HFFc6 (cell line): ENCODE data around the gene CEP70. TPM values are rescaled to one million over a fixed set of nuclear protein-coding genes. Genes with fewer than 3 reads are reported as not detected.

Experiments used
- DNase-seq: peaks from one replicate; pipeline ENCODE4 v3.0.0-alpha.2; 2018
- H3K27ac Mint-ChIP-seq: 2 replicates; pipeline ENCODE4 v1.8.0; 2020; ENCODE audit warnings: mild to moderate bottlenecking, mixed read lengths
- H3K27me3 Mint-ChIP-seq: 2 replicates; pipeline ENCODE4 v1.8.0; 2021; ENCODE audit warnings: mild to moderate bottlenecking, moderate library complexity, mixed read lengths; ENCODE audit not compliant: insufficient read depth
- H3K36me3 Mint-ChIP-seq: 2 replicates; pipeline ENCODE4 v1.8.0; 2021; ENCODE audit warnings: low read depth, mixed read lengths
- H3K4me1 Mint-ChIP-seq: 2 replicates; pipeline ENCODE4 v1.8.0; 2020; ENCODE audit warnings: low read depth, mixed read lengths
- H3K4me3 Mint-ChIP-seq: 2 replicates; pipeline ENCODE4 v1.8.0; 2020; ENCODE audit warnings: mild to moderate bottlenecking, moderate library complexity, mixed read lengths
- H3K9me3 Mint-ChIP-seq: 2 replicates; pipeline ENCODE4 v1.8.0; 2020; ENCODE audit warnings: mild to moderate bottlenecking, mixed read lengths
- total RNA-seq, 6 experiments: library from RNA; stranded (reverse); fragmentation: NEBNext Ultra II Directional; extraction: Animal tissue kit (Norgen Biotek cat#: 25700); gene quantifications; 2 replicates in 1 of 6; 3 replicates in 5 of 6; pipeline ENCODE4 v1.2.3, GENCODE V29; 2021
- TF ChIP-seq, protein P1 (sequence below): fragments of 200-600 bp; sonication (generic); IDR thresholded peaks from 2 replicates; pipeline ENCODE4 v1.5.0; 2021; ENCODE audit warnings: antibody characterized with exemption, mild to moderate bottlenecking

Gene CEP70
- total RNA-seq, 6 experiments from 2014 or later: 11.5 to 18.9 (median 17.3) TPM

GRCh38 chr3:138450181-138450580 lies 143.9 kb downstream of the CEP70 start:
- H3K27me3 Mint-ChIP-seq: peaks cover 17% of the 10 kb centered on the region
- H3K36me3 Mint-ChIP-seq: no peaks in the 10 kb centered on the region
- no peak overlapping the region for H3K27ac Mint-ChIP-seq
- H3K4me1 Mint-ChIP-seq: peaks cover 6% of the 10 kb centered on the region; the same call in 1 of the 2 replicates
- no peak for DNase-seq
- no peaks in the 10 kb centered on the region for H3K9me3 Mint-ChIP-seq
- no peak overlapping the region for H3K4me3 Mint-ChIP-seq
- TF ChIP-seq, protein P1, sequence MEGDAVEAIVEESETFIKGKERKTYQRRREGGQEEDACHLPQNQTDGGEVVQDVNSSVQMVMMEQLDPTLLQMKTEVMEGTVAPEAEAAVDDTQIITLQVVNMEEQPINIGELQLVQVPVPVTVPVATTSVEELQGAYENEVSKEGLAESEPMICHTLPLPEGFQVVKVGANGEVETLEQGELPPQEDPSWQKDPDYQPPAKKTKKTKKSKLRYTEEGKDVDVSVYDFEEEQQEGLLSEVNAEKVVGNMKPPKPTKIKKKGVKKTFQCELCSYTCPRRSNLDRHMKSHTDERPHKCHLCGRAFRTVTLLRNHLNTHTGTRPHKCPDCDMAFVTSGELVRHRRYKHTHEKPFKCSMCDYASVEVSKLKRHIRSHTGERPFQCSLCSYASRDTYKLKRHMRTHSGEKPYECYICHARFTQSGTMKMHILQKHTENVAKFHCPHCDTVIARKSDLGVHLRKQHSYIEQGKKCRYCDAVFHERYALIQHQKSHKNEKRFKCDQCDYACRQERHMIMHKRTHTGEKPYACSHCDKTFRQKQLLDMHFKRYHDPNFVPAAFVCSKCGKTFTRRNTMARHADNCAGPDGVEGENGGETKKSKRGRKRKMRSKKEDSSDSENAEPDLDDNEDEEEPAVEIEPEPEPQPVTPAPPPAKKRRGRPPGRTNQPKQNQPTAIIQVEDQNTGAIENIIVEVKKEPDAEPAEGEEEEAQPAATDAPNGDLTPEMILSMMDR: no peak

DNA sequence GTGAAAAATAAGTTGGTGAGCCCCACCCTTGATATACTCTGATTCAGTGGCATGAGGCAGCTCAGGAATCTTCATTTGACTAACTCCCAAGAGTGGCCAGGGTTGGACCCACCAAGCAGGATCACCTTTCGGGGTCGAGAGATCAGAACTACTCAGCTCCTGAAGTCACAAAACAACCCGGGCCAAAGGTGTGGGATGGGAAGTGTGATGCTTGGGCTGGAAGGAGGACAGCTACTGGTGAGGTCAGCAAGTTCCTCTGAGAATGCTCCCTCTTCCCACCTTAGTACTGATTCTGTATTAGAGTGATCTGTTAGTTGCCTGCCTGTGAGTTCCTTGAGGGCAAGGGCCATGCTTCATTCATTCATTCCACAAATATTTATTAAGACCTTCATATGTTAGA lies 144.6 kb downstream of the CEP70 start:
- Mint-ChIP-seq H3K27me3 (peaks cover 19% of the 10 kb centered on the region), H3K36me3 (no peaks in the 10 kb centered on the region), H3K4me1 (peaks cover 2% of the 10 kb centered on the region; the same call in 1 of the 2 replicates), H3K9me3 (no peaks in the 10 kb centered on the region), H3K27ac (no peak overlapping the region), H3K4me3 (no peak overlapping the region)
- TF ChIP-seq, protein P1: no peak
- DNase-seq: no peak

DNA sequence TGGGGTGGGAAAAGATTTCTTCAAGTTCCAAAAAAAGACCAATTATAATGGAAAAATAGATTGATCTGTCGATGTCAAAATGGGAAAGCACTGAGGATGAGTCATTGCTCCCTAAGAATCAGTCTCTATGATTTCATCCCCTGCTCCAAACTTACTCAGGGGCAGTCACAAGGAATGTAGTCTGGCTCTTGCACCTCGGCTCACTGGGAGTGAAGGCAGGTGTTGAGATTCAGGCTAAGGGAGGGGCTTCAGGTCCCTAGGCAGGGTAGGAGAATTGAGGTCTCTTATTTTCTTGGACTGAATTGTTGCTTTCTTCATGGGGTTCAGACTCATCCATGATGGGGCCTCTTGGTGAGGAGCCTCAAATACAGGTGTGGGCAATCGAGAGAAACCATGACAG lies 145.4 kb downstream of the CEP70 start:
- Mint-ChIP-seq H3K36me3 (no peaks in the 10 kb centered on the region), H3K4me3 (no peak overlapping the region), H3K4me1 (no peaks in the 10 kb centered on the region), H3K27me3 (peaks cover 18% of the 10 kb centered on the region), H3K27ac (no peak overlapping the region), H3K9me3 (no peaks in the 10 kb centered on the region)
- TF ChIP-seq, protein P1: no peak
- DNase-seq: no peak

GRCh38 chr3:138445654-138446053 lies 148.4 kb downstream of the CEP70 start:
- Mint-ChIP-seq H3K27ac (no peak overlapping the region), H3K4me1 (peaks cover 20% of the 10 kb centered on the region), H3K4me3 (no peak overlapping the region), H3K36me3 (no peaks in the 10 kb centered on the region), H3K9me3 (no peaks in the 10 kb centered on the region), H3K27me3 (peaks cover 13% of the 10 kb centered on the region)
- DNase-seq: no peak
- TF ChIP-seq, protein P1: no peak

- Mint-ChIP-seq H3K4me3 (no peak overlapping the region), H3K27me3 (peaks cover 10% of the 10 kb centered on the region; the same call in 1 of the 2 replicates), H3K36me3 (no peaks in the 10 kb centered on the region), H3K27ac (no peak overlapping the region), H3K4me1 (peaks cover 24% of the 10 kb centered on the region), H3K9me3 (no peaks in the 10 kb centered on the region)
- TF ChIP-seq, protein P1: no peak
- no peak for DNase-seq
These were observed 148.8 kb downstream of the CEP70 start for GRCh38 chr3:138445236-138445635.

Other genes starting within 250 kb of the CEP70 start
- gene MRAS, start 245.7 kb downstream of the CEP70 start, total RNA-seq: 10 to 100 TPM; 62.7 to 97.4 (median 76.1) TPM
- gene ESYT3, start 159.6 kb downstream of the CEP70 start, total RNA-seq: under 1 TPM in 2 of 6 experiments, not detected in 4; 0.05 to 0.09 TPM
- 10 to 100 TPM in 3 of 6 experiments, 1 to 10 TPM in 3; 6.7 to 12.4 (median 9.5) TPM for gene FAIM, start 14.5 kb upstream of the CEP70 start, total RNA-seq
- gene PIK3CB, start 240.7 kb upstream of the CEP70 start, total RNA-seq: 10 to 100 TPM; 12.6 to 18.3 (median 15.8) TPM